HT1080 (cell line): Measurements from ENCODE around the gene NEUROD4. TPM values are rescaled to one million over a fixed set of nuclear protein-coding genes. Genes with fewer than 3 reads are reported as not detected.

ENCODE experiments used
- DNase-seq: peaks from one replicate; pipeline ENCODE4 v3.0.0-alpha.2; 2015; ENCODE audit warnings: low read depth
- total RNA-seq: library from RNA; depleted of rRNA; stranded (reverse); fragments of >200 nt; shearing (Covaris generic); gene quantifications from 2 replicates; pipeline ENCODE4 v1.2.3, GENCODE V29; 2014; rRNA removed

NEUROD4 gene
- total RNA-seq, 1 experiment from 2014 or later, result not detected

DNA sequence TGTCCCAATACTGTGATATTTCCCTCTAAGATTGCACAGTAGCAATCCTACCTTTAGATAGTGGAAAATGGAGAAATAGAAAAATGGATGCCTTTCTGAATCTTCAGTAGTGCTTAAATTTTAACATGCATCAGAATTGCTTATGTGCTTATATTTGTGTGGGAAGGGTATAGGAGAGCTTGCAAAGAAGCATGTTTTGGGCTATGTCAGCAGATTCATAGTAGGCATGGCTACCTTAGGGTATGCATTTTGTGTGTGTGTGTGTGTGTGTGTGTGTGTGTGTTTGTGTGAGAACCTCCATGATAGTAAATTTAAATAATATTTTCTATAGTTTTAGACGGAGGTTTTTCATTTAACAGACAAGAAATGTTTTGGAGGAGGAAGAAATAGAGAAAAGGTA is 38.3 kb downstream of the NEUROD4 start:
- DNase-seq, result no peak

DNA sequence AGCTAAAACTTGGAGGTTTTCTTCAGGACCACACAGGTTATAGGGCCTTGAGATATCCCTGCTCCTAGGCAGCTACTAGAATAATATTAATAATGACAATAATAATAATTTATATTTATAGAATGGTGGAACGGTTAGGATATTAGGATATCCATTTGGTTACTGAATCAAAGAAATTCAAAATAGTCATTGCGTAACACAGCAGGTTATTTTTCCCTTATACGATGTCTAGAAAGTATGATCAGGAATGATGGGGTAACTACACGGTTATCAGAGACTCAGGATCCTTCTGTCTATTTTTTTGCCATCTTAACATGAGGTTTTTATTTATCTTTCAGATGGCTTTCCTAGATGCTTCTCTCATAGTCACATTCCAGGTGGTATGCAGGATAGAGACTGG is 39.0 kb downstream of the NEUROD4 start:
- no peak for DNase-seq

DNA sequence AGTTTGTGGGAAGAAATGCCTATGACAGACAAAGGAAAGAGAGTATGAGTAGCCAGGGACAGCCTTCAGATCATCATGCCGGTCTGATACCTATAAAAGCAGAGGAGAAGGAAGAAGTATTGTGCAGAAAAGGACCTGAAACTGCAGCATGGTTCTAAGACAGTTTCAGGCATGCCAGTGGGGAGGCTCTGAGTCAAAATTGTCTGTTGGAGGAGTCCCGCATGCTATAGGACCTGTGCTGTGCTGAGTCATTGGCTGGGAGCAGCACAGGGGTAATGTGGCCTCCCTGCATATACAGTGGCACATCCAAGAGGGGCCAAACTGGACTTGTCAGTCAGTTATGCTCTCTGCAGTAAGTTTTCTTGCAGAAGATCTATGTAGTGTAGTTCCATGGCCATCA is 40.7 kb downstream of the NEUROD4 start:
- DNase-seq, result peak; percentile 16

DNA sequence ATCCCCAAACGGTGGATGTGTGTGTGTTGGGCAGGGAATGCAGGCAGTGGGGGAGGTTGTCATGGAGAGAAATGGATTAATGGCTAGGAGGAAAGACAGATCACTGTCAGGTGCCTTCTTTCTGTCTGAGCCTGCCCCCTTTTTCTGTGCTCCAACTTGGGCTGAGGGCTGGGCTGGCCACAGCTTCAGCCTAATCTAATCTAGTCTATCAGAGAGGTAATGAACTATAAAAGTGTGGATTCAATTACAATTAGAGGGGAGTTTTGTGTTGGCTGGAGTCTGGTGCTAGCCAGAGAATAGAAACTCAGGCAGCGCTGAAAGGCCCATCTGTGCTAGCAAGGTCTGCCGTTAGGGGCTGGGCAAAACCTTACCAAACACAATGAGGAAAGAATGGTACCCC is 41.2 kb downstream of the NEUROD4 start:
- no peak for DNase-seq

DNA sequence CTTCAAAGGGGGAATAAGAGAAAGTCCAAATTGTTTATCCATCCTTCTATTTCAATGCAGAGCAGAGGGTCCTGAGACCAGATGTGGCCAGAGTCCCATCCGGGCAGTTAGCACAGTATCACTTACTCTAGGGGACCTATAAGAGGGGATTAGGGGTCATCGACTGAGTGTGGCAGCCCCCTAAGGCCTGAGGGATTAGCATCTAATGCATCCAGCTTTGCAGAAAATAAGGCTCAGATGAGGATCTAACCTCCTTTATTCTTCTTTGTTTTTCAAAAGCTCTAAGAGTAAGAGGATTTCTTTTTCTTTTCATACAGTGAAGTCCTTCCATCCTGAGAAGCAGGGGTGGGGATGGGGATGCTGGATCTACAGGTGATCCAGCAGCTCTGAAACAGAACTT is 43.5 kb downstream of the NEUROD4 start:
- no peak for DNase-seq

DNA sequence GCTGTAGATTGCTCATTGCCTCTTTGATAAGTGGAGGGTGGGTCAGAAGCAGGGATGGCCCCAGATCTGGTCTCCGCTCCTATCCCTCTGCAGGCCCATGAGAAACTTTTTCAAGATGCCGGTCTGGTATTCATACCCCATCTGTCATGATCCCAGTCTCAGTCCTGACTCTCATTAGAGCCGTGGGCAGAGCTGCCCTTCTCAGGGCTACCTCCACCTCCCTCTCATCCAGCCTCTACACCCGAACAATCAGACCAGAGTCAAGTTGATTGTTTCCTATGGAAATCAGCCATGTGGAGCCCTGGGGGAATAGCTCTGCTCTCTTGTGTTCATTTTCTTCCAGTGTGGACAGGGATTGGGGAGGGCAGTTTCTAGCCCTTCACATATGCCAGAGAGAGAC is 45.8 kb downstream of the NEUROD4 start:
- DNase-seq, result no peak

DNA sequence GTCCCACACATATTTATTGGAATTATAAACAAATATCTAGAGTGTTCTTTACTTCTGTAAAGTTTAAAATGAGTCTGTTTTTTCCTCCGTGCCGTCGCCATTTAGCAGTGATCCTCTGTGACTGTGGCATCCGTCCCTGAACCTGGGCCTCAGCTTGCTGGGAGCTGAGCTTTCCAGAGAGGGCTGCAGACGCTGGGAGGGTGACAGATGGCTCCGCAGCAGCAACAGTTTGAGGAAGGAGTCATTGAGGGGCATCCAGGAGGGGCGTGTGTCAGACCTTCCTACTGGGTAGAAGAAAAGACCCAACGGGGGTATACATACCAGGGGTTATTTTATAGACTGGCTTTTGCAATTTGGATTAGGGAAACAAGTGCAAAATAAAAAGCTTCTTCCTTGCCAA is 47.9 kb downstream of the NEUROD4 start:
- DNase-seq, result no peak

DNA sequence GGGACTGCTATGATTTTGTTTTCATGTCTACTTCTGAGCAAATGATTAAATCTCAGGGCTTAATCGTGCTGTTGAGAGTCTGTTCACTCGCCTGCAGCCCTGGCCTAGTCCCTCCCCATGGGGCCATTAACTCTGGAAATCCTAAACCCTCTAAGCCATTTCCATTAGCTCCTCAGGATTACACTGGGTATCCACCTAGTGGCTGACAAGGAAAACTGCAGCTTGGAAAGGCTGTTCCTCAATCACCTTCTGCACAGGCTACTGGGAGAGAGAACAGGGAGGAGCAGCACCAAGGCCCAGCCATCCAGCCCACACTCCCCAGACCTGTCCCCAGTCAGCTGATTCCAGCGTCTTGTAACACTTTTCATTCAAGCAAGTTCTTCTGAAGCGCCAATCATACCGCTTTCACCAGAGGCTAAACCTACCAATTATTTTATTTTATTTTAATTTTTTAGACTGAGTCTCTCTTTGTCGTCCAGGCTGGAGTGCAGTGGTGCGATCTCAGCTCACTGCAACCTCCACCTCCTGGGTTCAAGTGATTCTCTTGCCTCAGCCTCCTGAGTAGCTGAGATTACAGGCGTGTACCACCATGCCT is 48.7 kb downstream of the NEUROD4 start:
- DNase-seq, result peak; percentile 47

DNA sequence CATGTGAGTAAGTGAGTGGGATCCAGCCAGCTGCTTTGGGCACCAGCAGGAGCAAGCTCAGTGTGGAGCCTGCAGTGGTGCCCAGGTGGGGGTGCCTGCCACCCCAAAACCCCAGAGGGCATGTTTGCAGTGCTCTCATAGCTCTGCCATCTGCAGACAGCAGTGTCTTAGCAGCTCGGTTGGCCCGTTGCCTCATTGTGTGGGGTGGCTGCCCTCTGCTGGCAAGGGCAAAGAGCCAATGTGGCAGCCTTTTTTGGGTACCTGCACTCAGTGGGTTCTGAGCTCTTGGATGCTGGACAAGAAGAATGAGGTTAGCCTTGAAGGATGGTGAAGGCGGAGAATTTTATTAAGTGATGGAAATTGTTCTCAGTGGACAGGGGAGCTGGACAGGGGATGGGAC is 52.3 kb downstream of the NEUROD4 start:
- peak; percentile 28 for DNase-seq

DNA sequence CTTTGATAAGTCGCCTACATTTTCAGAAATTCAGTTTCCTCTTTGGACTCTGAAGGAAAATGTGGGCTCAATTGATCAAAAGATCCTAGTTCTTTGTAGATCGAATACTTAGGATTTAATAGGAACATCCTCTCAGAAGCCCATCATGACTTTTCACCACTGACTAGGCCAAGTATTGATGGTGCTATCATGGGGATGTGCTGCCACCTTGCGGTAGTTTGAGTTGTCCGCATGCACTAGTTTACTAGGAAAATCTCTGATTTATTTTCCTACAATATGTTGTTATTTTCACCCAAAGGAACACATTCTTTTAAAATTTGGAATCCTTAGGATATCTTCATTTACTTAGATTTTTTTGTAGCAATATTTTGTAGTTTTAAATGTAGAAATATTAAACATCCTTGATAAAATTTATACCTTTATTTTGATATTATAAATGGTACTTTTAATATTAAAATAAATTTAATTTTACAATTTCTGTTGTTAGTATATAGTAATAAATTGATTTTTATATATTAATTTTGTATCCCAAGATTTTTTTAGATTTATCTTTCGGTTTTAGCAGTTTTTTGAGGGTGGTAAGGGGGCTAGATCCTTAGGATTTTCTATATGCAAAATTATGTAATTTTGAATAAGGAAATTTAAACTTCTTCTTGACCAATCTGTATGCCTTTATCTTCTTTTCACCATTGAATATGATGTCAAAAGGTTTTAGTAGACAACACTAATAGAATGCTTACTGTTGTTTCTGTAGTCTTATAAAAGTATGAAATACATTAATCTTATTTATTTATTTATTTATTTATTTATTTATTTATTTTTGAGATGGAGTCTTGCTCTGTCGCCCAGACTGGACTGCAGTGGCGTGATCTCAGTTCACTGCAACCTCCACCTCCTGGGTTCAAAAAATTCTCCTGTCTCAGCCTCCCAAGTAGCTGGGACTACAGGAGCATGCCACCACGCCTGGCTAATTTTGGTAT is 53.6 kb downstream of the NEUROD4 start:
- DNase-seq, result peak; percentile 28

DNA sequence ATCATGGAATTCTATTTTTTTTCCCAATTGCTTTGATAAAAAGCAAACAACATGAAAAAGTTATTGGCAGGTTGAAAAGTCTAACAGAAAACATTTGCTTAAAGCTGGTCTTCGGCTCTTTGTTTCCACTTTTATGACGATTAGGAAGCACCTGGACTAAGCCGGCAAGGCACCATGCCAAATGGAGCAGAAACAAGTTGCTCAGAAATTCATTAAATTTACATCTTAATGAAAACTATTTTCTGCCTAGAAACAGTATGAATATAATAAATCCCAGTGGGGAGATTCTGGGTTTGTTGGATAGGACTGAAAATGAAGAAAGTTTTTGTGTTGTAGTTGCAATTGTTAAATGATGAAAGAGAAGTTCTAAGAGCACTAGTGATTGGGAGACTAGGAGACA is 55.0 kb downstream of the NEUROD4 start:
- DNase-seq, result no peak

Other genes starting within 250 kb of the NEUROD4 start
- gene MUCL1, start 165.5 kb upstream of the NEUROD4 start, total RNA-seq, result not detected in 2 replicates
- 2.6 and 4.5 TPM in 2 replicates for gene TESPA1, start 35.2 kb upstream of the NEUROD4 start, total RNA-seq
- not detected in 2 replicates for gene OR9K2, start 106.4 kb downstream of the NEUROD4 start, total RNA-seq
- not detected in 2 replicates for gene OR10A7, start 201.1 kb downstream of the NEUROD4 start, total RNA-seq
- not detected in 2 replicates for gene OR6C74, start 224.6 kb downstream of the NEUROD4 start, total RNA-seq